ENCODE results near the gene LHCGR. TPM values are rescaled to one million over a fixed set of nuclear protein-coding genes. Genes with fewer than 3 reads are reported as not detected.

Gene LHCGR
- total RNA-seq, 1 experiment from 2014 or later, result 0.31 TPM

DNA sequence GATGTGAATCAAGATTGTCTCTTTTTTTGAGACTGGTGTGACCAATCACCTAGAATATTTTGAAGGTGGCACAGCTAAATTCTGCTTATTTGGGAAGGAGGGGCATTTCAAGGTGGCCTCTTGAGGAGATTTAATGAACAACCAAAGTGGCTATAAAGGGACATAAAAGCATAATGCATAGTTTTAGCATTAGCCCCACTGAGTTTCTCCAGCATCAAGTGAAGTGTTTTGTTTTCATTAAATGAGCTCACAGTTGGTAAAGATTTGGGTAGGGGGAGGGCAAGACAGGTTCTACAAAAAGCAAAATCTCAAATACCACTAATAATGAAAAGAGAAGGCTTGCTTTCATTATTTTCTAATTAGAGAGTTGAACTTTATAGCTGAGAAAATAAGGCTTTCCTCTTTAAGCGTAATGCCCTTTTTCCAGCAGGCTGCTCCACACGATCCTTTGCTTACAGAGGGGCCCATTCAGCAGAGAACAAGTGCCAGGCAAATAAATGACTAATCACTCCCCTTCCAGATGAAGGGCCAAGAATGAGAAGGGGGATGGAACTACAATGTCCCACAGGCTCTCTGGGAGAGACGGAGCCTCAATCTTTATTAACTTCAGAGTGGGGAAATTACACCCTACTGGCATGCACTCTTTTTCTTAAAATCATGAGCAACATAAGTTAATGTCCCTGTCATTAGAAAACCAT, 35.9 kb downstream of the LHCGR start:
- Mint-ChIP-seq H3K27ac (no peak overlapping the region), H3K9me3 (no peaks in the 10 kb centered on the region; the same call in 1 of the 2 replicates), H3K27me3 (ENCODE audit: low read depth) (no peaks in the 10 kb centered on the region), H3K4me1 (peaks cover 25% of the 10 kb centered on the region), H3K36me3 (no peaks in the 10 kb centered on the region), H3K4me3 (no peak overlapping the region)
- DNase-seq (ENCODE audit: low spot score) (no peak), ATAC-seq (peak; percentile 57)
- POLR2A ChIA-PET, result no interaction called here
- CTCF ChIA-PET, result no interaction called here
- TF ChIP-seq GRHL2 (CRISPR knock-in tag; IDR thresholded peaks at IDR 0.05; ENCODE audit: insufficient replicate concordance, severe bottlenecking) (no peak), NFYB (CRISPR knock-in tag; conservative IDR thresholded peaks at IDR 0.05; ENCODE audit: low read depth) (no peak), ELF4 (CRISPR knock-in tag; IDR thresholded peaks at IDR 0.05; ENCODE audit: low read depth) (no peak), MXD4 (CRISPR knock-in tag; IDR thresholded peaks at IDR 0.05; ENCODE audit: borderline replicate concordance) (no peak), ZBTB21 (CRISPR knock-in tag; IDR thresholded peaks at IDR 0.05; ENCODE audit: borderline replicate concordance) (no peak), CREM (CRISPR knock-in tag; IDR thresholded peaks at IDR 0.05) (no peak), NFATC4 (CRISPR knock-in tag; IDR thresholded peaks at IDR 0.05) (no peak), ZNF138 (CRISPR knock-in tag; conservative IDR thresholded peaks at IDR 0.05) (no peak), ZNF317 (CRISPR knock-in tag; IDR thresholded peaks at IDR 0.05; ENCODE audit: borderline replicate concordance, low read depth) (no peak), ATF1 (CRISPR knock-in tag; IDR thresholded peaks at IDR 0.05) (no peak), MYBL2 (CRISPR knock-in tag; IDR thresholded peaks at IDR 0.05) (no peak), IRF2 (CRISPR knock-in tag; IDR thresholded peaks at IDR 0.05; ENCODE audit: borderline replicate concordance, low read depth) (no peak), KAT7 (CRISPR knock-in tag; IDR thresholded peaks at IDR 0.05; ENCODE audit: borderline replicate concordance) (no peak)
- TF ChIP-seq, protein P1, sequence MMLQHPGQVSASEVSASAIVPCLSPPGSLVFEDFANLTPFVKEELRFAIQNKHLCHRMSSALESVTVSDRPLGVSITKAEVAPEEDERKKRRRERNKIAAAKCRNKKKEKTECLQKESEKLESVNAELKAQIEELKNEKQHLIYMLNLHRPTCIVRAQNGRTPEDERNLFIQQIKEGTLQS (CRISPR knock-in tag; conservative IDR thresholded peaks at IDR 0.05), result no peak
- TF ChIP-seq, protein P2, sequence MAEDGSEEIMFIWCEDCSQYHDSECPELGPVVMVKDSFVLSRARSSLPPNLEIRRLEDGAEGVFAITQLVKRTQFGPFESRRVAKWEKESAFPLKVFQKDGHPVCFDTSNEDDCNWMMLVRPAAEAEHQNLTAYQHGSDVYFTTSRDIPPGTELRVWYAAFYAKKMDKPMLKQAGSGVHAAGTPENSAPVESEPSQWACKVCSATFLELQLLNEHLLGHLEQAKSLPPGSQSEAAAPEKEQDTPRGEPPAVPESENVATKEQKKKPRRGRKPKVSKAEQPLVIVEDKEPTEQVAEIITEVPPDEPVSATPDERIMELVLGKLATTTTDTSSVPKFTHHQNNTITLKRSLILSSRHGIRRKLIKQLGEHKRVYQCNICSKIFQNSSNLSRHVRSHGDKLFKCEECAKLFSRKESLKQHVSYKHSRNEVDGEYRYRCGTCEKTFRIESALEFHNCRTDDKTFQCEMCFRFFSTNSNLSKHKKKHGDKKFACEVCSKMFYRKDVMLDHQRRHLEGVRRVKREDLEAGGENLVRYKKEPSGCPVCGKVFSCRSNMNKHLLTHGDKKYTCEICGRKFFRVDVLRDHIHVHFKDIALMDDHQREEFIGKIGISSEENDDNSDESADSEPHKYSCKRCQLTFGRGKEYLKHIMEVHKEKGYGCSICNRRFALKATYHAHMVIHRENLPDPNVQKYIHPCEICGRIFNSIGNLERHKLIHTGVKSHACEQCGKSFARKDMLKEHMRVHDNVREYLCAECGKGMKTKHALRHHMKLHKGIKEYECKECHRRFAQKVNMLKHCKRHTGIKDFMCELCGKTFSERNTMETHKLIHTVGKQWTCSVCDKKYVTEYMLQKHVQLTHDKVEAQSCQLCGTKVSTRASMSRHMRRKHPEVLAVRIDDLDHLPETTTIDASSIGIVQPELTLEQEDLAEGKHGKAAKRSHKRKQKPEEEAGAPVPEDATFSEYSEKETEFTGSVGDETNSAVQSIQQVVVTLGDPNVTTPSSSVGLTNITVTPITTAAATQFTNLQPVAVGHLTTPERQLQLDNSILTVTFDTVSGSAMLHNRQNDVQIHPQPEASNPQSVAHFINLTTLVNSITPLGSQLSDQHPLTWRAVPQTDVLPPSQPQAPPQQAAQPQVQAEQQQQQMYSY (CRISPR knock-in tag; IDR thresholded peaks at IDR 0.05), result no peak
- TF ChIP-seq, protein P3, sequence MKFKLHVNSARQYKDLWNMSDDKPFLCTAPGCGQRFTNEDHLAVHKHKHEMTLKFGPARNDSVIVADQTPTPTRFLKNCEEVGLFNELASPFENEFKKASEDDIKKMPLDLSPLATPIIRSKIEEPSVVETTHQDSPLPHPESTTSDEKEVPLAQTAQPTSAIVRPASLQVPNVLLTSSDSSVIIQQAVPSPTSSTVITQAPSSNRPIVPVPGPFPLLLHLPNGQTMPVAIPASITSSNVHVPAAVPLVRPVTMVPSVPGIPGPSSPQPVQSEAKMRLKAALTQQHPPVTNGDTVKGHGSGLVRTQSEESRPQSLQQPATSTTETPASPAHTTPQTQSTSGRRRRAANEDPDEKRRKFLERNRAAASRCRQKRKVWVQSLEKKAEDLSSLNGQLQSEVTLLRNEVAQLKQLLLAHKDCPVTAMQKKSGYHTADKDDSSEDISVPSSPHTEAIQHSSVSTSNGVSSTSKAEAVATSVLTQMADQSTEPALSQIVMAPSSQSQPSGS (CRISPR knock-in tag; IDR thresholded peaks at IDR 0.05; ENCODE audit: borderline replicate concordance, low read depth), result no peak
- TF ChIP-seq, protein P4, sequence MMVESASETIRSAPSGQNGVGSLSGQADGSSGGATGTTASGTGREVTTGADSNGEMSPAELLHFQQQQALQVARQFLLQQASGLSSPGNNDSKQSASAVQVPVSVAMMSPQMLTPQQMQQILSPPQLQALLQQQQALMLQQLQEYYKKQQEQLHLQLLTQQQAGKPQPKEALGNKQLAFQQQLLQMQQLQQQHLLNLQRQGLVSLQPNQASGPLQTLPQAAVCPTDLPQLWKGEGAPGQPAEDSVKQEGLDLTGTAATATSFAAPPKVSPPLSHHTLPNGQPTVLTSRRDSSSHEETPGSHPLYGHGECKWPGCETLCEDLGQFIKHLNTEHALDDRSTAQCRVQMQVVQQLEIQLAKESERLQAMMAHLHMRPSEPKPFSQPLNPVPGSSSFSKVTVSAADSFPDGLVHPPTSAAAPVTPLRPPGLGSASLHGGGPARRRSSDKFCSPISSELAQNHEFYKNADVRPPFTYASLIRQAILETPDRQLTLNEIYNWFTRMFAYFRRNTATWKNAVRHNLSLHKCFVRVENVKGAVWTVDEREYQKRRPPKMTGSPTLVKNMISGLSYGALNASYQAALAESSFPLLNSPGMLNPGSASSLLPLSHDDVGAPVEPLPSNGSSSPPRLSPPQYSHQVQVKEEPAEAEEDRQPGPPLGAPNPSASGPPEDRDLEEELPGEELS (CRISPR knock-in tag; IDR thresholded peaks at IDR 0.05), result no peak
- TF ChIP-seq, protein P5, sequence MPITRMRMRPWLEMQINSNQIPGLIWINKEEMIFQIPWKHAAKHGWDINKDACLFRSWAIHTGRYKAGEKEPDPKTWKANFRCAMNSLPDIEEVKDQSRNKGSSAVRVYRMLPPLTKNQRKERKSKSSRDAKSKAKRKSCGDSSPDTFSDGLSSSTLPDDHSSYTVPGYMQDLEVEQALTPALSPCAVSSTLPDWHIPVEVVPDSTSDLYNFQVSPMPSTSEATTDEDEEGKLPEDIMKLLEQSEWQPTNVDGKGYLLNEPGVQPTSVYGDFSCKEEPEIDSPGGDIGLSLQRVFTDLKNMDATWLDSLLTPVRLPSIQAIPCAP (CRISPR knock-in tag; IDR thresholded peaks at IDR 0.05), result no peak
